Thoracic aorta endothelial cell (primary cell): Measurements from ENCODE around the gene PDE4C. TPM values are rescaled to one million over a fixed set of nuclear protein-coding genes. Genes with fewer than 3 reads are reported as not detected.

Source experiments
- total RNA-seq: library from RNA; depleted of rRNA; stranded (reverse); fragments of >200 nt; gene quantifications from 2 replicates; pipeline ENCODE4 v1.2.3, GENCODE V29; 2012

Gene PDE4C
- total RNA-seq: 0.13 and 0.57 TPM in 2 replicates

GRCh38 chr19:18225702-18226468, at the start of gene PDE4C:
PDE4C (minus strand) TSS chr19:18226438; CDS start chr19:18226415, 23 bp downstream.

GRCh38 chr19:18274219-18274780, 48.1 kb upstream of the PDE4C start, which contains the start of gene IQCN:
IQCN (minus strand) TSS chr19:18274452; CDS start chr19:18269478, 4,974 bp downstream.

GRCh38 chr19:18203863-18204393, 22.3 kb downstream of the PDE4C start, which contains the start of gene RAB3A:
RAB3A (minus strand) TSS chr19:18204042; CDS start chr19:18202740, 1,302 bp downstream.

GRCh38 chr19:18192673-18193387, 33.4 kb downstream of the PDE4C start, which contains the start of gene MPV17L2:
MPV17L2 (plus strand) TSS chr19:18193218; CDS start chr19:18193282, 64 bp downstream.

Other genes starting within 250 kb of the PDE4C start
- 7.4 and 8.8 TPM in 2 replicates for gene ARRDC2, start 218.3 kb downstream of the PDE4C start, total RNA-seq
- gene IL12RB1, start 139.5 kb downstream of the PDE4C start, total RNA-seq: not detected in 2 replicates
- 1.2 and 1.4 TPM in 2 replicates for gene MAST3, start 128.7 kb downstream of the PDE4C start, total RNA-seq
- gene PIK3R2, start 73.3 kb downstream of the PDE4C start, total RNA-seq: 6.8 and 7.5 TPM in 2 replicates
- 0.93 and 1.5 TPM in 2 replicates for gene IFI30, start 52.6 kb downstream of the PDE4C start, total RNA-seq
- gene MPV17L2, start 33.2 kb downstream of the PDE4C start, total RNA-seq: 11.0 and 11.7 TPM in 2 replicates
- 0.27 and 0.65 TPM in 2 replicates for gene RAB3A, start 22.4 kb downstream of the PDE4C start, total RNA-seq
- 0.22 and 0.40 TPM in 2 replicates for gene IQCN, start 48.0 kb upstream of the PDE4C start, total RNA-seq
- 43.2 and 44.9 TPM in 2 replicates for gene JUND, start 55.2 kb upstream of the PDE4C start, total RNA-seq
- 115 and 138 TPM in 2 replicates for gene LSM4, start 96.6 kb upstream of the PDE4C start, total RNA-seq
- gene PGPEP1, start 114.2 kb upstream of the PDE4C start, total RNA-seq: 18.5 and 22.5 TPM in 2 replicates
- gene GDF15, start 159.7 kb upstream of the PDE4C start, total RNA-seq: 103 and 114 TPM in 2 replicates
- gene LRRC25, start 171.2 kb upstream of the PDE4C start, total RNA-seq: not detected in 2 replicates
- 82.0 and 110 TPM in 2 replicates for gene SSBP4, start 193.0 kb upstream of the PDE4C start, total RNA-seq
- 24.1 and 24.6 TPM in 2 replicates for gene ISYNA1, start 211.7 kb upstream of the PDE4C start, total RNA-seq